Activated CD8-positive, alpha-beta memory T cell treated with anti-CD3 and anti-CD28 coated beads for 48 hours (primary cell): ENCODE results near the gene FRMPD4.

ENCODE experiments used
- DNase-seq, 3 experiments: peaks; one replicate each; pipeline ENCODE4 v3.0.0-alpha.2; 2020; ENCODE audit warnings: low read depth in 2 of 3, low spot score in 2 of 3

Gene FRMPD4

DNA sequence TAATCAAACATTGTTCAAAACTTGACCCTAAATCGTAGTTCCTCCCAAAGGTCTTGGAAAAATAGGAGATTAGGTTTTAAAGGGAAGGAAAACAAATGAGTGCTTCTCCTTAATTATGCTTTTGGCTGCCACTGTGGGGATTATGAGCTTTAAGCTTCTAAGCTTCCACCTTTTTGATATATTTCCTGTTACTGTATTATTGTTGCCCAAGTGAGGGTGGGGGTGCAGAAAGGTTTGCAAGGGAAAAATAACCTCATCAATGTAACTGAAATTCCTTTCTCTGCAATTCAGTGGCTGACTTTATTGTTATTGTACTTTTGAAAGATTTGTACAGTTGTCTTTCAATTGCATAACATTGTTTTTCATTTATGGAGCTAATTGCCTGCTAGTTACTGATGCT, 285.1 kb downstream of the FRMPD4 start:
- no peak for DNase-seq

DNA sequence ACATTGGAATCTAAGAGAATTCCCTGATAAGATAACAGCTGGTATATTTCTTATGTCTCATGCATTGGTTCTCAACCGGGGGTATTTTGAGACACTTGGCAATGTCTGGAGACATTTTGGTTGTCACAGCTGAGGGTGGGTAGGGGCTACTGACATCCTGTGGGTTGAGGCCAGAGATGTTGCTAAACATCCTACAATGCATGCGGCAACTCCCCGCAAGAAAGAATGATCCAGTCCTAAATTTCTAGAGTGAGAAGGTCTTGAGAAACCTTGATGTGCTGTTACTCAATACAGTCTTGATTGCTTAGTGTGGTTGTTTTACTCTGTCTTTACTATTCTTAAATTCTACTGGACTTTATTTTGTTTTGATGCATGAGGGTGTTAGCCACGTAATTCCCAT, 287.2 kb downstream of the FRMPD4 start:
- no peak for DNase-seq

DNA sequence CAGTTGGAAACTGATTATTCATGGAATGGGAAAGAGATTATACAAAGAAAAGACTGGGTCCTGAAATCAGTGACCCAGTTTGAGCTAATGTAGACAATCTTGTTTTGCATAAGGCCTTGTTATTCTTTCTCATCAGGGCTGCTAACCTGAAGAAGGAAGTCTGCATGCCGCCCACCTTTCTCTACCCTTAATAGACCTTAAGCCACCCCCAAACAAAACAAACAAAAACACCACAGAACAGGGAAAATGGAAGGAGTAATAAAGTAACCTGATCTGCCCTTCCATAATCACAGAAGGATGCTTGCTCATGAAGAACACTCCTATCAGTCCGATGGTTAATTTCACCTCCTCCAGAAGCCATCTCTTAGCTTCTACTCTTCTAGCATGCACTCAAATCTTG, 288.1 kb downstream of the FRMPD4 start:
- no peak for DNase-seq

DNA sequence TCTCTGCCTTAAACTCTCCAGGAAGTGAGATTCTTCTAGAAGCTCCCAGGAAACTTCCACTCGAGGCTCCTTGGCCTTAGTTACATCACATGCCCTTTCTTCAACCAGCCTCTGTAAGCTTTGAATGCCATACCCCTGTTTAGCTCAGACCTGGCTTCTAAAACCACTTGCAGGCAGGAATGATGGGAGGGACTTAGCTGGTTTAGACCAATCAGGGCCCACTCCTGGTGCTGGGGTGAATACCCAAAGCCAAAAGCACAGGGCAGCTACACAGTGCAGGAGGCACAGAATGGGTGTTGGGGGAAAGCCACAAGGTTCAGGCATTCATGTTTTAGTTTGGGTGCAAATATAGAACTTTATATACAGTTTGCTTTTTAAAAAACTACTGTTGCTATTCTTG, 296.2 kb downstream of the FRMPD4 start:
- no peak for DNase-seq

DNA sequence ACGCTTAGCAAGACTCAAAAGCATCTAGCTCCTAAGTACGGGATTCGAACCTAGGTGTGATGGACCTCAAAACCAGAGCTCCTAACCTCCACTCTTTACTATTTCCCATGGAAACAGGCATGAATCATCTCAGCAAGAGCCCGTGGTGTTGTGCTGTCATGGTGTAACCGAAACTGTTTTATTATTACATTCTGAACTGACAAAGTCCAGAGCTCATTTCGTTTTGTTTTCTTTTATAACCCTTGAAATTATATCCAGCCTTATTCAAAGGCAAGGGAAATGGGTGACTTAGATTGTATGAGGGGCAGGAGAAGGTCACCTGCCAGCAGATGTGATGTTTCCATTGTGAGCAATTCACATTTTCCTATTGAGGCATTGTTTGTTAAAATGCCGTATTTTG, 301.1 kb downstream of the FRMPD4 start:
- DNase-seq, result no peak

DNA sequence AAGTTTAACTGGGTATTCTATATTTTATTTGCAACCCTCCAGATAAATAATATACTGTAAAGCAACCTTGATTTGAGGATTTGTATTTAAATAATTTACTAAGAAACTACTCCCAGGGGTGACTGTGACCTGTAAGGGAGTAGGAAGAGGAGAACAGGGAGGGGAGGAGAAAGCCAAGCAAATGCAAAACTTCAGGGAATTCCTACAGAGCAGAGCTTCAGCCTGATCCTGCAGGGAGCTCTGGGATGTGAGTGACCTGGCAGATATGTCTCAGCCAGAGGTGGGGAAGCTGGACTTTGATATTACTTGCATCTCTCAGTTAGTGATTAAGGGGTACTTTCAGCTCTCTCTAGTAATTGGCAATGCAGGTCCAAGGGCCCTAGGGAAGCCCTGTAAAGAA, 302.0 kb downstream of the FRMPD4 start:
- DNase-seq, result no peak

DNA sequence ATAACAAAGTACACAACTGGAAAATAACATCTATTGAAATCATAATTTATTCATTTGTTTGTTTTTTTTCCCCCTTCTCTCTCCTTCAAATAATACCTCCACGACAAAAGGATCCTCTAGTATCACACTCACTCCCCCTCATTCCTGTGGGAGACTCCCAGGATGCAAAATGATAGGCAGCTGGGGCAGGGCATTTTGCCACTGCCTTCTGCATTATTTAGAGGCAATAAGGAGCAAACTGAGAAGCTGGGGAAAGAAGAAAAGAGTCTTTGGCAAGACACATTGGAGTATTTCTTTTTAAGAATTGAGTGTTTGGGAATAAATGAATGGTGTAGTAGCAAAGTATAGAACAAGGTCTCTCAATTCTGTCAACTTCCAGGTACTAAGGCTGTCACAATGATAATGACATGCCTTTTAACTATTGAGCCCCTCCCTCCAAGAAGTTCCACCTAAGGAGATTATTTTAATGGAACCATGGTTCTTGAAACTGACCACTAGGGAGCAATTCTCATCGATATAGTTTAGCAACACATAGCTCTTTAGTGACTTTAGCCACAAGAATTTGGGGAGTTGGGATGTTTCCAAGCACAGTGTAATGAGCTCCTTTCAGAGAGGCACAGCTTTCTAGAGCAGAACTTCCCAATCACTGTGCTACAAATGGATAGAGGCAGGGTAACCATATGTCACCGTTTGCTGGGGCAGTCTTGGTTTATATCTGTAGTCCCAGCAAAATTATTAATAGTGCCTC, 303.3 kb downstream of the FRMPD4 start:
- no peak for DNase-seq

DNA sequence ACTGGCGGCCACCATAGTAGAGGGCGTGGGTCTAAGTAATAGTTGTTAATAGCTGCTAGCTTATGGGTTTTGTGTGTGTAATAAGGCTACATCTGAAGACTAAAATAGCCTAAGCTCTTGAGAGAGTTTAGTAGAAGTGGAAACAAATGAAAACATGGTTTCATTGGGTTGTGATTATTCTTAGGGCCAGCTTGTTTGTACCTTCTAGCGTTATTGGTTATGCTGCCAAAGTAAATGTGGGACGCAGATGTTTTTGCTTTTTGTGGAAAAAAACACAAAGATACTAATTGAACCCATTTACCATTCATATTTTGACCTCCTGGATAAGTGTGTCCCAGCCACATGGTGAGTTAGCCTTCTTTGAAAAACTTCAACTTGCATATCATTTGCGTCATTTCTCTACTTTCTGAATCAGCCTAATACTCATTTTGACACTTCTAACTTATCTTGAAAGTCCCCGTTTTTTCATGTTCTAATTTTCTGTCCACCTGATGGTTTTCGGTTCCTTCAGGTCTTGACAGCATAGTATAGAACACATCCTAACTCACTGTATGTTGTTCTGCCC, 305.3 kb downstream of the FRMPD4 start:
- DNase-seq, result no peak

DNA sequence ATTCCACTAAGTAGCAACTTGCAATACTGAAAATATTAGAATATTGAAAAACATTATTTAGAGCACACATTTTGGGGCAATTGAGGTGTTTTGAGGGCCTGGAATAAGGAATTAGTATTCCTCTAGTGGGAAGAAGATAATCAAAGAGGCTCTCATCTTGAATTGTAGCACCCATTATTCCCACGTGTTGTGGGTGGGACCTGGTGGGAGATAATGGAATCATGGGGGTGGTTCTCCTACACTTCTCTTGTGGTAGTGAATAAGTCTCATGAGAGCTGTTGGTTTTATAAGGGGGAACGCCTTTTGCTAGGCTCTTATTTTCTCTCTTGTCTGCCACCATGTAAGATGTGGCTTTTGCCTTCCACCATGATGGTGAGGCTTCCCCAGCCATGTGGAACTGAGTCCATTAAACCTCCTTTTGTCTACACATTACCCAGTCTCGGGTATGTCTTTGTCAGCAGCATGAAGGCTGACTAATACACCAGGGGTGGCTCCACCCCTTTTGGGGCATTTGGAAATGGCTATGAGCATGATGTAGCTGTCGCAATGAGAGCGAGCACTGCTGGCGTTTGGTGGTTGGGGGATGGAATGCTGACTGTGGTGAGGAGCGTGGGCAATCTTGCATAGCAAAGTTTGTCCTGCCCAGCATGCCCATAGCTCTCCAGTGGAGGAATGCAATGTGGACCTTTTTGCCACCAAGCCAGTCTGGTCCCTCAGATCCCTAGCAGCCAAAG, 308.2 kb downstream of the FRMPD4 start:
- no peak for DNase-seq

DNA sequence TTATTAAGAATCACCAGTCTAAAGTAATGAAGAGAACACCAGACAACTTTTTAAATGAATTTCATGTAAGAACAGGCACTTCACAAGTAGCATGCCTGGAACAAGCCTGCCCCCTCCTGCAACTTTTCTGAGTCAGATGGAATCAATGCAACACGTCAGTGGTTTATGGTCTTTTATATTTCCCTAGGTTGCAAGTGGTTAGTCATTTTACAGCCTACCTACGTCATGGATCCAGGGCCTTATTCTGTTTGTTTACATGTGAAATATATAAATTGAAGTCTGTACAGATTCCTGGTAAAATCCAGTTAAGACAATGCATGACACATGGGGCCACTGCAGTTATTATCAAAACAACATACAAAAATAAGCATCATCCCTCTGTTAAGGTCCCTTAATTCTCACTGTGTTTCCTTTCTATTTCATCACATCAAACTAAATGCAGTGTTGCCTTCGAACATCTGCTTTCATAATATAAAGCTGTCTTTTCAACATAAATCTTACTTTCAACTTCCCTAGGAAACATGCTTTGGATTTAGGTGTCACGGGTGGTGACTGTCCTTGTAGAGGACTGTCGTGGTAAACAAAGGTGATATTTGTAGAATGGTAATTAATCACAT, 309.3 kb downstream of the FRMPD4 start:
- DNase-seq, result no peak

DNA sequence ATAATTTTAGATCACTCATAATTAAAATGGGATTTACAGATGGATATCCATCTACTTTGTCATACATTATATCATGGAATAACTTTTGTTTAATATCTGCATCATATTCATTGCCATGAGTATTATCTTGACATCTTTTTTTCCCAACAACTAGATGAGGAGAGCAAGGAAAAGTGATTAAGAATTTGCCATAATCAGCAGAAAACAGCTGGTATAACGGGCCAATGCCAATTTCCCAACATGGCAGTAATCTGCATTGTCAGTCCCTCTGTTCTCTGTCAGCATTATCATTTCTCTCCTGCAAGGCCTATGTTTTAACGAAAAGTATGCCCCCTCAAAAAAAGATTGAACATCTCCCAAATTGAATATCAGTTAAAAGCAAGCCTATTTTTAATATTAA, 314.0 kb downstream of the FRMPD4 start:
- no peak for DNase-seq

DNA sequence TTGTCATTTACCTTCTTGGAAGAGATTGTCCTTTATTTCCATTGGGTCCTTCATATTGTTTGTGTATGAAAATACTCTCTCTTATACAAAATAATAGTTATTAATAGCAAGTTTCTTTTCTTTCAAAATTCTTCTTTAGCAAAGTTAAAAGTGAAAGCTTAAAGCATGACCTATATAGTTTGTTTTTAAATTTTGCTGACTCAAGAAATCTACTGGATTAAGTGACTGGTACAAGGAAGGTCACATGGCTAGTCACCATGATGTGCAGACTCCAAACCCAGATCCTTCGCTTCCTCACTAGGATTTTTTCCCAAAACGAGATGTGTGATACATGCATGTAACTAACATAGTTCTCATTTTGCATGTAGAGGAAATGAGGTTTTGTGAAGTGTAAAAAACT, 322.7 kb downstream of the FRMPD4 start:
- no peak for DNase-seq

DNA sequence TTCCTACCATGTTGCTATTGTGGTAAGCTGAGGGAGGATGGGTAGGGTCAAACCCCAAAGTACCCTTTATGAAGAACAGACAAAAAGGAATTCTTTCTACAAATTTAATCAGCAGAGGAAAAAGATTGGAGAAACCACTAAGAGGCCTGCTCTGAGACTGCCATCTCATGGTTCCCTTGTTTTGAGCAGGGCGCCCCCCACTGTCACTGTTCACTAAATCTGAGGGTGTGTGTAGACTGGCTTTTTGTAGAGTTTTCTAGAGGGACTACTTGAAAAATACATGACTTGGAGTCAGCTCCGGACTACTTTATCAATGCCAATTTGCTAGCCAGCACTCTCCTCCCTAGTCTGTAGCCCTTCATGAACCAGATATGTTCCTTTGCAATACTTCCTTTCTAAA, 324.8 kb downstream of the FRMPD4 start:
- no peak for DNase-seq

DNA sequence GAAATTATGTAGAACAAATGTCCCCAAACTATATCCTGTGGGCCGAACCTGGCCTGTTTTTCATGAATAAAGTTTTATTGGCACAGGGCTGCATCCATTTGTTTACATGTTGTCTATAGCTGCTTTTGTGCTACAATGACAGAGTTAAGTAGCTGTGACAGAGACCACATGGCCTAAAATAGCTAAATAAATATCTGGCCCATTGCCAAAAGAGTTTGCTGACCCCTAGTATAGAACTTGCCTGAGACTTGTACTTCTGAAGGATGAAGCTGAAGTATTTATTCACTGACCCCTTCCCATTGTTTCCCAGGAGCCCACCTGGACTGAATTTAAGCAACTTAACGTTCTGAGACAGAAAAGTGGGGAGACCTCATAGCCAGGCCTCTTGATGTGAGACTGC, 325.6 kb downstream of the FRMPD4 start:
- no peak for DNase-seq

DNA sequence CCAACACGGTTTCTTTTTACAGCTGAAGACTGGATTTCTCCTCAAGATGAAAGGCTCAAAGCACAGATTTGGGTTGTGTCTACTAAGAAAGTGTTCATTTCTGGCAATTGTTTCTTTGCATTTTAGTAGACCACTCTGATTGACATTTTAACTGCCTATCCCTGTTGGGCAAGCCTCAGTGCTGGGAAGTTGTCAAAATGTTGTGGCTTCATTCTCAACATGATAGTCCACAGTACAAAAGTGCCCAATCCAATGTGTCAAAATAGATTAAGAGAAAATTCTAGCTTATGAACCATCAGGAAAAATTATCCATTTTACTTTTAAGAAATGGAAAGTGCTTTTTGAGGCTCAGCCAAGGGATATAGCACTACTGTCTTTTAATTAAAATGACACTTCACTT, 329.0 kb downstream of the FRMPD4 start:
- no peak for DNase-seq

DNA sequence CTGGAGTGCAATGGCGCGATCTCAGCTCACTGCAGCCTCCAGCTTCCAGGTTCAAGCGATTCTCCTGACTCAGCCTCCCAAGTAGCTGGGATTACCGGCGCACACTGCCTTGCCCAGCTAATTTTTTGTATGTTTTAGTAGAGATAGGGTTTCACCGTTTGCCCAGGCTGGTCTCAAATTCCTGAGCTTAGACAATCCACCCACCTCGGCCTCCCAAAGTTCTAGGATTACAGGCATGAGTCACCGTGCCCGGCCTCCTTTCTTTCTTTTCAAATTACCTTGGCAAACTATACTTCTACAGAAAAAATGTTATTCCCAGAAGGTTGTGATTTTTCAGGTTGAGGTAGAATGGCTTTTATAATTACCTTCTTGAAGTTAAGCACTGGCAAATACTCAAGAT, 331.0 kb downstream of the FRMPD4 start:
- DNase-seq, result no peak

DNA sequence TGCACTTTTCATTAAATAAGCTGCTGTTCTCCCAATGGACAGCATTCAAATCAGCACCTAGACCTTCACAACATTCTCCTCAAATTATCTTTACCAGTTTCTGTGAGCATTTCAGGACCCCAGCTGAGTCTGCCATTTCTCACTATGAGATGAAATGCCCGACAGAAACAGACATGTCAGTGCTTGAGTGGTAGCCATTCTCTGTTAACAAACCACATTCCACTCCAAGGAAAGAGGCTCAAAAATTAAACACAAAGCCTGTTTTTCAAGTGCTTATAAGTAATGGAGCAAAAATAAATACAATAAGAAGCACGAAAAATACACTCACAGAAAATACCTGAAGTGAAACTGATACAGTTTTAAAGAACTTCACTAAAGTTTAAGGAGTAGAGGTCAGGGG, 332.8 kb downstream of the FRMPD4 start:
- no peak for DNase-seq

DNA sequence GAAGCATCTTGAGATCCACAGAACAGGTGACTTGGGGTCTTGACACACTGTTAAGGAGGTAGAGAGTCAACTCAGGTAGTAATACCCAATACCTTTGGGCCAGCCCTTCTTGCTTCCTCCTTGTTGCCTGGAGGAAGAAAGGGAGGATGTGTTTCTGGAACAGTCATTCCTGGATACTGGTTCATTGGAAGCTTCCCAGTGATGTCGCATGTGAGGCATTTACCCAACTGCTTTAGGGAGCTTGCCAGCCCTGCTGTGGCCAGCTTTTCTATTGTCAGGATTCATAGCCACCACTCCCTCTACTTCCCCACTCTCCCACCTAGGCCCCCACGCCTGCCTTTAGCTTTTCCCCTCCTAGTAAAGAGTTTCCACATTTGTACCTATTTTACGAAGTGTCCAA, 342.7 kb downstream of the FRMPD4 start:
- DNase-seq, result no peak

DNA sequence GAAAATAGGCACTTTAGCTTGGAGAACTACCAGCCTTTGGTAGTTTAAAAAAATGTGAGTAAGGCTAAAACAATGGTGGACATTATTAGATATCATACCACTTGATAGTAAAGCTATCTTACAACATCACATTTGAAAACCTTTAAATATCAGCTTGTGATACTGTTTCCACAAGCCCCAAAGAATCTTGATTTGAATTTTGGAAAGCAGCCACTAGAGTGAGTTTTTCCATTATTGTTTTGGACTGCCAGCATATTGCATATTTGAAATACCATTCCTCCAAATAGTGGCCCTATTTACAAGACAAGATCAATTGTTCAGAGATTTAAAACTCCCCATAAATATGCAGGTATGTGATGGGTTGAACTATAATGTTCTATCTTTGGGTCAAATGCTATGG, 349.9 kb downstream of the FRMPD4 start:
- no peak for DNase-seq

DNA sequence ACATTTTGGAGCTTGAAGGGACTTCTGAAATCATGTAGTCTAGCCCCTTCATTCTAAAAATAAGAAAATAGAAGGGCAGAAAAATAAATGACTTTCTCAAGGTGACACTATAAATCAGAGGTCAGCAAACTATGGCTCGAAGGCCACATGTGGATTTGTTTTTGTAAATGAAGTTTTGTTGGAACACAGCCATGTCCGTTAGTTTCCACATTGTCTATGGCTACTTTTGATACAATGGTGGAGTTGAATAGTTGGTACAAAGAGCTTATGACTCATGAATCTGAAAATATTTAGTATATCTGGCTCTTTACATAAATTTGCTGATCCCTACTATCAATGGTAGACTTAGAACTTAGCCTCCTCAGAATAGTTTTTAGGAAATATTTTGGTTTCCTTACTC, 350.5 kb downstream of the FRMPD4 start:
- no peak for DNase-seq

DNA sequence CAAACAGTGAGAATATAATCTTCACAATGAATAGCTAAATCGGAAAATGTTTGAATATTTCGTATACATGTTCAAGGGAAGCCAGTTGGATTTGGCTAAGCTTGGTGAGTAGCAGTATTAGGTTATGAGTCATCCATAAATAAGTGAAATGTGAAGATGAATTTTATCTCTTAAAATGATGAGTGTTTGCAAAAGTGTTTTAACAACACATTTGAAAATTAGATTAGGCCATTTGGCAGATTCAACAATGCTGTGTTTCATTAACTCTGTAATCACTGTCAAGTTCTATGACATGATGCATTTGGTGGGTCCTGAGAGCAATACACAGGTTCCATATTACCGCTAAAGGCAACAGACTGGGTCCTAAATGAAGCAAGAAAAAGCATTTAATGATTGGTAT, 351.1 kb downstream of the FRMPD4 start:
- DNase-seq, result no peak
